ENCODE results near the gene RETREG2.

RETREG2 gene

DNA sequence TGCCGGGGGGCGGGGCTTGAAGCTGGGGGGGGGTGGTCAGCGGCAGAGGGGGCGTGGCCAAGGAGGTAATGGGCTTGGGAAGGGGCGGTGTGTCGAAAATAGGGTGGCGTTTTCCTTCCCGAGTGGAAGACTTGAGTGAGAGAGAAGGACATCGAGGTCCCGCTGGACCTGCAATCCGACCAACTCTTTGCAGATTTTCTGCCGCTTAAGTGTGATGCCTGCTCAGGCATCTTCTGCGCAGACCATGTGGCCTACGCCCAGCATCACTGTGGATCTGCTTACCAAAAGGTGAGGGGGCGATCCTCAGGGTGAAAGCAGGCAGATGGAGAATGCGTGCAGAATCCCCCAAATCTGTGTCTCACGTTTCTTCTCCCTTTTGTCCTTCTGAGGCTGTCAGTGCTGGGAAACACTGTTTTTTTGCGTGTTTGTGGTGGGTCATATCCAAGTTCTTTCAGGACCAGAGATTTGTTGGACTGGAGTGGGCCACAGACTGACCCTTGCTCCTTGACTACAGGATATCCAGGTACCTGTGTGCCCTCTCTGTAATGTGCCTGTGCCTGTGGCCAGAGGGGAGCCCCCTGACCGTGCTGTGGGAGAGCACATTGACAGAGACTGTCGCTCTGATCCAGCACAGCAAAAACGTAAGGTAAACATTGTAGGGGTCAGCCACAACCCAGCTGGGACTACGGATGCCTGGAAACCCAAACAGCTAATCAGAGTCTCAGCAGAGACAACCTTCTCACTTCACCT lies 29.2 kb downstream of the RETREG2 start:
- TF ChIP-seq, protein P1, sequence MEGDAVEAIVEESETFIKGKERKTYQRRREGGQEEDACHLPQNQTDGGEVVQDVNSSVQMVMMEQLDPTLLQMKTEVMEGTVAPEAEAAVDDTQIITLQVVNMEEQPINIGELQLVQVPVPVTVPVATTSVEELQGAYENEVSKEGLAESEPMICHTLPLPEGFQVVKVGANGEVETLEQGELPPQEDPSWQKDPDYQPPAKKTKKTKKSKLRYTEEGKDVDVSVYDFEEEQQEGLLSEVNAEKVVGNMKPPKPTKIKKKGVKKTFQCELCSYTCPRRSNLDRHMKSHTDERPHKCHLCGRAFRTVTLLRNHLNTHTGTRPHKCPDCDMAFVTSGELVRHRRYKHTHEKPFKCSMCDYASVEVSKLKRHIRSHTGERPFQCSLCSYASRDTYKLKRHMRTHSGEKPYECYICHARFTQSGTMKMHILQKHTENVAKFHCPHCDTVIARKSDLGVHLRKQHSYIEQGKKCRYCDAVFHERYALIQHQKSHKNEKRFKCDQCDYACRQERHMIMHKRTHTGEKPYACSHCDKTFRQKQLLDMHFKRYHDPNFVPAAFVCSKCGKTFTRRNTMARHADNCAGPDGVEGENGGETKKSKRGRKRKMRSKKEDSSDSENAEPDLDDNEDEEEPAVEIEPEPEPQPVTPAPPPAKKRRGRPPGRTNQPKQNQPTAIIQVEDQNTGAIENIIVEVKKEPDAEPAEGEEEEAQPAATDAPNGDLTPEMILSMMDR (IDR thresholded peaks at IDR 0.05; ENCODE audit: extremely low read depth, missing control alignments) = no peak
- DNase-seq (ENCODE audit: low spot score) = no peak

DNA sequence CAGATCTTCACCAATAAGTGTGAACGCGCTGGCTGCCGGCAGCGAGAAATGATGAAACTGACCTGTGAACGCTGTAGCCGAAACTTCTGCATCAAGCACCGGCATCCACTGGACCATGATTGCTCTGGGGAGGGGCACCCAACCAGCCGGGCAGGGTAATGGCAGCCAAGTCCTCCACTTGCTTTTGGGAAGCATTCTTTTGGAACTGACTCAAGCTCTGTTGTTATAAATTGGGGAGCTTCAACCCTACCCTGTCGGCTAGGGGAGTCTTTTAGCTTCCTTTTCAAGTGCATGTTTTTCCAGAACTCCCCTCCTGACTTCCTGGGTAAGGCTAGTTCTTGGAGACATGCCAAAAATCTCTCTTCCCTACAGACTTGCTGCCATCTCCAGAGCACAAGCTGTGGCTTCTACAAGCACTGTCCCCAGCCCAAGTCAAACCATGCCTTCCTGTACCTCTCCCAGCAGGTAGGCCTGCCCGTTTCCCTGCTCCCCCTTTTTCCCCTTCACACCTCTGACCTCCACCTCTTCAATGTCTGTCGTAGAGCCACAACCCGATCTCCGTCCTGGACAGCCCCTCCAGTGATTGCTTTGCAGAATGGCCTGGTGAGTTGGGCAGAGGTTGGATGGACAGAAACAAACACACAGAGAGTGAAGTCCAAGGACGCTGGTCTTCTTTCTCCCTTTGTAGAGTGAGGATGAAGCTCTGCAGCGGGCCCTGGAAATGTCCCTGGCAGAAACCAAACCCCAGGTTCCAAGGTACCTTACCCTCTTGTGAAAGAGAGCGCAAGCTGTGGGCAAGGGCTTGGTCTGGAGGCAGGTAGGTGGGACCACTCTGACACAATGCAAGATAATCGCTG lies 30.0 kb downstream of the RETREG2 start:
- no peak for DNase-seq (ENCODE audit: low spot score)
- TF ChIP-seq, protein P1 (IDR thresholded peaks at IDR 0.05; ENCODE audit: extremely low read depth, missing control alignments) = no peak

DNA sequence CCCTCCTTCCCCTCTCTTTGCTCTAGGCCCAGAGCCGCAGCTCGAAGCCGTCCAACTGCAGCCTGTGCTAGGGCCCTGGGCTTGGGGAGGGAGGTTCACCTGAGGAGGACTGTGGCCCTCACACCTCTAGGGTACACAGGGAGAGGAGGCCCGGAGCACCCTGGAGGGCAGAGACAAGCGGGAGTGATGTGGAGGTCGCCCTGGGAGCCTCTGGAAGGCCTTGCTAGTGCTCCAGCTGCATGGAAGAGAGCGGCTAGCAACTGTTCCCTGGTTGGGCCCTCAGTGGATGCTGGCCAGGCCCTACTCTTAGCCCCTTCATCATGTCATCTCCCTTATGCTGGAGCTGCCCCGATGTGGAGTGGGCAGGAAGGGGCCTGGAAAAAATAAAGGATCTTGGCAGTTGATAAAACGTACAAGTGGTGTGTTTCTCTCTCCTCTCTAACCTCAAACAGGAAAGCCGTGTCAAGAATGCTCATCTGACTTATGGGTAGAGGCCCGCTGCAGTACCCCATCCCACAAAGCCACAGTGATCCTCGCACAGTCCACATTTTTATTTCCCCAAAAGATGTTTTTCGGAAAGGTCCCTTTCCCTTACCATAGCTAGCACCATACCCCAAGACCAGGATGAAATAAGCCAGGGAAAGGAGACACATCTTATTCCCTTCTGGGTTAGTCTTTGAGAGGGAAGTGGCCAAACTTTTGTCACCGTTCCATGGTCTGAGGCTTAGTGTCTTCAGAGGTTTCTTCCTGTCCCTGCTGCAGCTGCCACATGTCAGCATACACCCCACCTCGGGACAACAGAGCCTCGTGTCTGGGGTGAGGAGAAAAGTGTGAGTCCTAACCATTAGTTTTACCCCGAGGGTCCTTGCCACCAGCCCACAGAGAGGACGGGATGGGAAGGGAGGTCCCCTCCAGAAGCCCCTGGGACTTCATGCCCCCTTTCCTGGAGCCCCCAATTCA lies 31.4 kb downstream of the RETREG2 start:
- TF ChIP-seq, protein P1 (IDR thresholded peaks at IDR 0.05; ENCODE audit: extremely low read depth, missing control alignments) = no peak
- DNase-seq (ENCODE audit: low spot score) = no peak

DNA sequence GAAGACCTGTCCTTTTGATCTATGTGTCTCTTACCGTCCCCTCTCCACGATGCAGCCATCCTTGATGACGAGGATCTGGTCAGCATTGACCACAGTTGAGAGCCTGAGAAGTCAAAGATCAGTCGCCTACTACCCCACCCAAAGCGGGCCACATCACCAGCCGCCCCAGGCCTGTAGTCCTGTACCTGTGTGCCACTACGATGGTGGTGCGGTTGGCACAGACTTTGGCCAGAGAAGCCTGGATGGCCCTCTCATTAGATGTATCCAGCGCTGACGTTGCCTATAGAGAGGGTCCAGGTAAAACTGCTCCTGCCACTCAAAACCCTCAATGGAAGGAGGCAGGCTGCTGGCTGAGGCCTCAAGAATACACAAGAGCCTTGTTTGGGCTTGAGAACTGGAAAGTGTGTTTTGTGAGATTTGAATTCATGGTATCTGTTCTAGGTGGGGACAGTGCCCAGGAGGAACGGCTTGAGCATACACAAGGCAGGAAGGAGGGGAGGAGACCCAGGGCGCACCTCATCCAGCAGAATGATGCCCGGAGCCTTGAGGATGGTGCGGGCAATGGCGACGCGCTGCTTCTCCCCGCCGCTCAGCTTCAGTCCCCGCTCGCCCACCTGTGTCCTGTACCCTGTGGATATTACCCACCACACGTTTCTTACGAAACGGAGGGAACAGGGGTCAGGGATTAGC lies 32.3 kb downstream of the RETREG2 start:
- TF ChIP-seq, protein P1 (IDR thresholded peaks at IDR 0.05; ENCODE audit: extremely low read depth, missing control alignments) = no peak
- DNase-seq (ENCODE audit: low spot score) = no peak

DNA sequence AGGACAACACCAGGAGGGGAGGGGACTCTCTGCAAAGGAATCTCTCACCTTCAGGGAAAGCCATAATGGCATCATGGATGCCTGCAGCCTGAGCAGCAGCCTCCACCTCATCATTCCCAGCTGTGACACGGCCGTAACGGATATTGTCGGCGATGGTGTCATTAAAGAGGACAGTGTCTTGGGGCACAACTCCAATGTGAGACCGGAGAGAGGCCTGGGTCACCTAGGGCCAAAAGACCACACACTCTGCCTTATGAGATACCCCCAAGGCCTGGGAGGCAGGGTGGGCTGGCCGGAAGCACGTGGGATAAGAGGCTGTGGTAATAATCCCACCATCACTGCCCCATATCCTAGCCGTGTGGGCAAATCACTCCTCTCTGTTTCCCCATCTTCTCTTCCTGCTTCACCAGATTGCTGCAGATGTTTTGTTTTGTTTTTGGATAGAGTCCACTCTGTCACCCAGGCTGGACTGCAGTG lies 32.8 kb downstream of the RETREG2 start:
- no peak for DNase-seq (ENCODE audit: low spot score)
- TF ChIP-seq, protein P1 (IDR thresholded peaks at IDR 0.05; ENCODE audit: extremely low read depth, missing control alignments) = no peak

DNA sequence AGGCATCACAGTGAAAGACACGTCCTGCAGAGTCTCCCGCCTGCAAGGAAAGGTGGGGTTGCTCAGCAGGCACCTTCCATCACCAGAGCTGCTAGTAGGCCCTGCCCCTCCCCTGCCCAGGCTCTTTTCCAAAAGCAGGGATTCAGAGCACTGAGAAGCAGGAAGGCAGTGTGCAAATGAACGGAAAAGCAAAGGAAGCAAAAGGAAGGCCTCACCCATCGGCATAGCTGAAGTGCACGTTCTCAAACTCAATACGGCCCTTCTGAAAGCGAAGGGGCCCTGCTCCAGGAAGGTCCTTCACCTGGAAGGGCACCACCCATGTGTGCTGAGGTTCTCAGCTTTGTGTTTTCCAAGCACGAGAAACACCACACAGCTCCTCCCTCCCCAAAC lies 34.9 kb downstream of the RETREG2 start:
- no peak for DNase-seq (ENCODE audit: low spot score)

More for the DNA sequence above, 34.9 kb downstream of the RETREG2 start:
- TF ChIP-seq, protein P1 (IDR thresholded peaks at IDR 0.05; ENCODE audit: extremely low read depth, missing control alignments) = no peak

All from GM20000 (cell line).